HG03439 (cell line): ENCODE measurements around the gene PHF13.
"Not testable (repeated sequence)": the region's sequence is repeated elsewhere in the genome, so short reads cannot be mapped to it uniquely, and the experiment has no call there.

Experiments used
- ATAC-seq: cut with Tn5 transposase; IDR thresholded peaks from one replicate; pipeline ENCODE4 v1.9.1; 2021; ENCODE audit warnings: mild to moderate bottlenecking, moderate library complexity; ENCODE audit not compliant: unreplicated experiment

PHF13 gene

DNA sequence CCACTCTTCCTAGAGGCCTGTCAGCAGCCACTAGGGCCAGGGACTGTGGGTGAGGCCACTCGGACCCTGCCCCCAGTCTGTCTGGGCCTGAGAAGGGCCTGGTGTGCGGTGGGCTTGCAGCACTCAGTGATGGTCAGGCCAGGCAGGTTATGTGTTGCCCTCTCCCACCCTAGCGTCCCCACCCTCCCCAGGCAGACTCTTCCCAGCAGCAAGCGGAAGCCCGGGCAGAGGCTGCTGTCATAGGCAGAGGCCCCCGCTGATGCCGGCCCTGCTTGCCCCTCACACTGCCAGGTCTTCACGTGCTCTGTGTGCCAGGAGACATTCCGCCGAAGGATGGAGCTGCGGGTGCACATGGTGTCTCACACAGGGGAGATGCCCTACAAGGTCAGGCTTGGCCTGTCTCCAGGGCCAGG is 27.1 kb upstream of the PHF13 start:
- ATAC-seq = no peak

DNA sequence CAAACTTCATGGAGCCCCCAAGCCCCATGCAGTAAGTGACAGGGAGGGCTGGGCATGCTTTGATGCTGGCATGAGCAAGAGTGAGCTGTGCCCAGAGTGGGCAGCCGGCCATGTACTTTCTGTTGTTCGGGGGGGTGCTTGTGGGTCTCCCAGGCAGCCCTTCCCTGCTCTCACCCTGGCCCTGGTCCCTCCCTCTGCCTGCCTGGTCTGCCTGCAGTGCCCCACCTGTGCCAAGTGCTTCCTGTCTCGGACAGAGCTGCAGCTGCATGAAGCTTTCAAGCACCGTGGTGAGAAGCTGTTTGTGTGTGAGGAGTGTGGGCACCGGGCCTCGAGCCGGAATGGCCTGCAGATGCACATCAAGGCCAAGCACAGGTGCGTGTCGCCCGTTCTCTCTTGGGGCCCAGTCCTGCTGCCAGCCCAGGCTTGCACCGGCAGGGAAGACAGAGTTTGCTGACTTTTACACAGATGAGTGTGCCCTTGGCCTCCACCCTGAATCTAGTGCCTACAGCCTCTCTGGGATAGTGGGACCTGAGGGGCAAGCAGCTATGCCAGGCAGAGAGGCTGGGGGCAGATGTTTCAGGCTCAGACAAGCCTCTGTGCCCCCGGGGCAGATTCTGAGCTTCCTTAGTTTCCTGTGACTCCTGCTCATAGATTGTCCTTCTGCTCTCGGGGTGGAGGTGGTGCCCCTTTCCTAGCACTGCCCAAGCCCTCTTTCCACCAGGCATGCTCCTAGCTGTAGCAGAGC is 26.1 kb upstream of the PHF13 start:
- ATAC-seq = no peak

DNA sequence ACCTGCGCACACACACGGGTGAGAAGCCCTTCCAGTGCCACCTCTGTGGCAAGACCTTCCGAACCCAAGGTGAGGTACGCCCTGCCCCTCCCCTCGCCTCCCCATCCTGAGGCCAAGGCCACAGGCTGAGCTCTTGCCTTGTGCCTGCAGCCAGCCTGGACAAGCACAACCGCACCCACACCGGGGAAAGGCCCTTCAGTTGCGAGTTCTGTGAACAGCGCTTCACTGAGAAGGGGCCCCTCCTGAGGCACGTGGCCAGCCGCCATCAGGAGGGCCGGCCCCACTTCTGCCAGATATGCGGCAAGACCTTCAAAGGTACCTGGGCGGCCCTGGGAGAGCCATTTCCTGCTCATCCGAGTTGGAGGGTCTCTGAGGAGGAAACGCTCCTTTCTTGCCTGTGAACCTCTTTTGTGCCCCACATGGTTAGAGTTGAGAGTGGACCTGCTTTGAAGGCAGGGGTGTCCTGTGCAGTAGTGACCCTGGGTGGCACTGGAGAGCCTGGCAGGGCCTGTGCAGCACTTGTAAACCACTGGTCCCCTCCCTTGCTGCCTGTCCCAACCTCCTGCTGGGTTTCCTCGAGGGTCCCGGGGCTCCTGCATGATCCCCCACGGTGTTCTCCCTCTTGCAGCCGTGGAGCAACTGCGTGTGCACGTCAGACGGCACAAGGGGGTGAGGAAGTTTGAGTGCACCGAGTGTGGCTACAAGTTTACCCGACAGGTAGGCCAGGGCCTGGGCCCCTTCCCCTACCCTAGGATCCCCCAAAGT is 25.2 kb upstream of the PHF13 start:
- ATAC-seq = no peak

DNA sequence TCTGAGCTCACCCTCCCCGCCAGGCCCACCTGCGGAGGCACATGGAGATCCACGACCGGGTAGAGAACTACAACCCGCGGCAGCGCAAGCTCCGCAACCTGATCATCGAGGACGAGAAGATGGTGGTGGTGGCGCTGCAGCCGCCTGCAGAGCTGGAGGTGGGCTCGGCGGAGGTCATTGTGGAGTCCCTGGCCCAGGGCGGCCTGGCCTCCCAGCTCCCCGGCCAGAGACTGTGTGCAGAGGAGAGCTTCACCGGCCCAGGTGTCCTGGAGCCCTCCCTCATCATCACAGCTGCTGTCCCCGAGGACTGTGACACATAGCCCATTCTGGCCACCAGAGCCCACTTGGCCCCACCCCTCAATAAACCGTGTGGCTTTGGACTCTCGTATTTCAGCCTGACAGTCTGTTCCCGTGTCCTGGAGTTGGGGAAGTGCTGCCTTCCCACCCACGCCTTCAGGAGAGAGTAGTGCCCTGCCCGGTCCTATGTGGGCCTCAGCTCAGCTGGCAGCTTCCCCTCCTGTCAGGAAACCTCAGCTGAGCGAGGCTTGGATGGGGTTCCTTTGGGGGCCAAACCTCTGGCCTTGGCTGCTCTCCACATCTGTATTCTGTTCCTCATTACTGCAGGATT is 24.5 kb upstream of the PHF13 start:
- ATAC-seq = no peak

DNA sequence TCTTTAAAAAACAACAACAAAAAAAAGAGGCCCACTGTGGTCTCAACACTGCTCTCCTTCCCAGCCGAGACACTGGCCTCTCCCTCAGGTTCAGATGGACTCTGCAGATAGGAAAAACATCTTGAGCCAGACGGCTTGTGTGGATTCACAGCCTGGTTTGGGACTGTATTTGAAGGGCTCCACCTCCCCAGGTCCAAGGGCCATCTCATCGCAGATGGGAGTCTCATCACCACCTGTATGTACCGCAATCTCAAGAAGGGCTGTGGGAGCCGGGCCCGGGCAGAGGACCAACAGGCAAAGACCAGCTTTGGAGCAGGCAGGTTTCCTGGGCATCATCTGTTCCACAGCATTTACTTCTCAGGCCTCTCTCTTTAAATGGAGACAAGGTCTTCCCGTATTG is 23.5 kb upstream of the PHF13 start:
- ATAC-seq = no peak

DNA sequence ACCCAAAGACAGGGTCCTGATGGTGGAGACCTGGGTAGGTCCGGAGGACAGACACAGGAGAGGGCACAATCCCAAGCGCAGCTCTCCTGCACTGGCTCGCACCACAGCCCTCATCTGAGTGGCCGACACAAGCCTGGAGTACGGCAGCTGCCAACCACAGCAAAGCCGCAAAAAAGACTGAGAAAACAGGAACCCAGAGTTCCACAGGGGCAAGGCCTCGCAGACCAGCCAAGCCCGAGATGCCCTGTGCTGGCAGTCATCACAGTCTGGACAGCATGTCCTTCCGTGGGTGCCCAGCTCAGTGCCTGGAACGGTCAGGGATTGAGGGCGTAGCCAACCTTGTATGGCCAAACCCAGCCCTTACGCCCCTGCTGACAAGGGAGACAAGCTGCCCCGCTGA is 22.3 kb upstream of the PHF13 start:
- no peak for ATAC-seq

DNA sequence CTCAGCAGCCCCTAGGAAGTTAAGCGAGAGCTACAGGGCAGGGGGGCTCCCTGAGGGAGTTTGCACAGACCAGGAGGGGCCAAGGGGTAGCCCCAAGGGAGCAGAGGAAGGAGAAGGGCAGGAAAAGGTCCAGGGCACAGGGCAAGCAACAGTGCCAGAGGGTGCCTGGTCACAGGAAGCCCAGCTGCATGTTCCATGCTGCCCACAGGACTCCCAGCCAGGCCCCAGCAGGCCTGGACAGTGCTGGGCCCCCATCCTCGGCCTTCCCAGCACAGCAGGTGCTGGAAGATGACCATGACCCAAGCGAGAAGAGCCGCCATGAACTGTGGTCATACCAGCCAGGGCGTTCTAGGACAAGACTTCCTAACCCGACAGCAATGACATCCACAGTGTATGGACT is 21.9 kb upstream of the PHF13 start:
- ATAC-seq = no peak

DNA sequence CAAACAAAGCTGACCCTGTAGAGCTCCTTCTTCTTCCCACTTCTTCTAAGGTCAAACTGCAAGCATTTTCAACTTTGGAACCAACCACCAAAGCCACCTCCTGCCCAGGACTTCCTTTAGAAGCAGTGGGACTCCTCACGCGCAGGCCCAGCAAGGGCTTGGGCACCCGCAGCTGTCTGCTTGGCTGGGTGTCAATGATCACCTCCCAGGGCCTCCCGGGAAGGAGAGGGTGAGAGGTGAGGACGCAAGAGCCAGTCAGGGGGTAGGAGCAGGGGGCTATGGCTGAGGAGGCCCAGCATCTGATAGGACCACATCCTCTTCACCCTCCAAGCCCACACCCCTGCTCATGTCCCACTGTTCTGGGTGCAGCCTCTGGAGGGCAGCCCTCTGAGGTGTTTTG is 21.1 kb upstream of the PHF13 start:
- no peak for ATAC-seq

DNA sequence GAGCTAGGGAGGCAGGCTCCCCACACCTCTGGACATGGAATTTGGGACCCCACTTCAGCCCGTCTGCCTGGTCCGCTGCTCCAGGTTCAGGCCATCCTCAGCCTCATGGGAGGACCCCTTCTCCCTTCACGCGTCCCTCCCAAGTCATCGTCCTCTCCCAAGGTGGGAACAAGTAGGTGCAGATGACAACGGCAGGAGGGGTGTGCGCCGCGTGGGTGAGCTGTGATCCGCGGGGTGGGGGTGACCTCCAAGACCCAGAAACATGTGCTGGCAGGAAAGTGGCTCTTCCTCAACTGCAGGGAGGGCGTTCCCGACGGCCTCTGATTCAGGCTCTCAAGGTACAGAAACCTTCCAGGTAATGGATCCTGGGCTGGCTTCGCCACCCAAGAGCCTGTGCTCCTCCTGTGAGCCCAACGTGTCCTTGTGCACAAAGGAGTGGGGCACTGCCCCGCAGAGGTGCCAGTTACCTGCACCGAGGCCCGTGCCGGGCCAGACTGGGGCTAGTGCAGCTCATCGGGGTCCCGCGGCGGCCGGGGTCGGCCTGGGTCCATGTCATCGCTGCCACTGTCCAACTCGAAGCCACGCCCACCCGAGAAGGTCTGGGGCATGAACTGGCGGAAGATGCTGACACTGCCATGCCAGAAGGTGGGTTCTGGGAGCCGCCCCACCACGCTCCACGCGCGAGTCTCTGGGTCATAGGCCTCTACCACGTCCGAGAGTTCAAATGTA is 20.5 kb upstream of the PHF13 start:
- no peak for ATAC-seq

DNA sequence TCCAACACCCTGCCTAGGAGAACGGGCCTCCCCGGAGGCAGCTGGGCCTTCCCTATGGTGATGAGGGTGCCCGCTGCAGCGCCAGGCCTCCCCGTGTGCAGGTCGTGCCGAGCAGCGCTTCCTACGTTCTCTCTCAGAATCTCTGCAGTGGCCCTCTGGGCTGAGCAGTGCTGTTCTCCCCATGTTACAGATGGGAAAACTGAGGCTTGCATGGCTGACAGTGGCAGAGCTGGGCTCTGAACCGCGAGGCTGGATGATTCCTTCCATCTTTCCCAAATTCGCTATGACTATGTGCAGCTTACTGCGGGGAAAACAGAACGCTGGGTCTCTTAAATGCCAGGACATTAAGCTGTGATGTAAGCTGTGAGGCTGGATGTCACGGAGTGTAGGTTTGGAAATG is 19.7 kb upstream of the PHF13 start:
- ATAC-seq = no peak

DNA sequence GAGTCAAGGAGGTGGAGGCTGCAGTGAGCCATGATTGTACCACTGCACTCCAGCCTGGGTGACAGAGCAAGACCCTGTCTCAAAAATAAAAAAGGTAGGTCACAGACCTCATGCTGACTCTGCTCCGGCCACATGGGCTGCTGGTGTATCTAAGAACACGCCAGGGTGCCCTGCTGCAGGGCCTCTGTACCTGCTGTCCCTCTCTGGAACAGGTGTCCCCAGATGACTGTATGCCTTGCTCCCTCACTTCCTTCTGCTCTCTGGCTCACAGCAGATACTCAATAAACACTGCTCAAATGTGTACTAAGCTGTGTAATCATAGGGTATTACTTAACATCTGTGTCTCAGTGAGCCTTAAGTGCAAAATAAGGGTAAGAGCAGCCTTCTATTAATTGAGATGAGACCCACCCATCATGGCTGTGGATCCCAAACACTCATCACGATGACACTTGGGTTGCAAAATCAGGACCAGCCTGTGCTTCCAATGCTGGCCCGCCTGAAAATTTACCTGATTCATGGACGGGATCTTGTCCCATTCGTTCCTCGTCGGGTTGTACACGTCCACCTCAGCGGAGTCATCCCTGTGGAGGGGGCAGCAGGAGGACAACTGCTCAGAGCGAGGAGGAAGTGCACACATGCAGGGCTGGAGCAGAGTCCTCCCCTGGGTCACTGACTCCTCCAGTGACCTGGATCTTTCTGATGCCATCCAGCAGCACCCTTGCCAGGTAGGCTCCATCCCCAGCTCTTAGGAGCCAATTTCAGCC is 18.4 kb upstream of the PHF13 start:
- no peak for ATAC-seq

DNA sequence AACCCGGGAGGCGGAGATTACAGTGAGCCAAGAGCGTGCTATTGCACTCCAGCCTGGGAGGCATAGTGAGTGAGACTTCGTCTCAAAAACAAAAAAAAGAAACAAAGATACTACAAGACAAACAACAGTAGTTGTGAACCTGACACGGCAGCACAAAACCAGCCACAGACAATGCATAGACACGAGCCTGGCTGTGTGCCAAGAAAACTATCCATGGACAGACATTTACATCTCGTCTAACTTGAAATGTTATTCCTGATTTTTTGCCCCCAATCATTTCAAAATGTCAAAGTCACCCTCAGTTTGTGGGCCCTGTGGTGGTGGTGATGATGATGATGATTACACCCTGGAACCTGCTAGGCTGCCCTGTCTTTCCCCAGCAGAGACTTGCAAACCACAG is 17.2 kb upstream of the PHF13 start:
- no peak for ATAC-seq

DNA sequence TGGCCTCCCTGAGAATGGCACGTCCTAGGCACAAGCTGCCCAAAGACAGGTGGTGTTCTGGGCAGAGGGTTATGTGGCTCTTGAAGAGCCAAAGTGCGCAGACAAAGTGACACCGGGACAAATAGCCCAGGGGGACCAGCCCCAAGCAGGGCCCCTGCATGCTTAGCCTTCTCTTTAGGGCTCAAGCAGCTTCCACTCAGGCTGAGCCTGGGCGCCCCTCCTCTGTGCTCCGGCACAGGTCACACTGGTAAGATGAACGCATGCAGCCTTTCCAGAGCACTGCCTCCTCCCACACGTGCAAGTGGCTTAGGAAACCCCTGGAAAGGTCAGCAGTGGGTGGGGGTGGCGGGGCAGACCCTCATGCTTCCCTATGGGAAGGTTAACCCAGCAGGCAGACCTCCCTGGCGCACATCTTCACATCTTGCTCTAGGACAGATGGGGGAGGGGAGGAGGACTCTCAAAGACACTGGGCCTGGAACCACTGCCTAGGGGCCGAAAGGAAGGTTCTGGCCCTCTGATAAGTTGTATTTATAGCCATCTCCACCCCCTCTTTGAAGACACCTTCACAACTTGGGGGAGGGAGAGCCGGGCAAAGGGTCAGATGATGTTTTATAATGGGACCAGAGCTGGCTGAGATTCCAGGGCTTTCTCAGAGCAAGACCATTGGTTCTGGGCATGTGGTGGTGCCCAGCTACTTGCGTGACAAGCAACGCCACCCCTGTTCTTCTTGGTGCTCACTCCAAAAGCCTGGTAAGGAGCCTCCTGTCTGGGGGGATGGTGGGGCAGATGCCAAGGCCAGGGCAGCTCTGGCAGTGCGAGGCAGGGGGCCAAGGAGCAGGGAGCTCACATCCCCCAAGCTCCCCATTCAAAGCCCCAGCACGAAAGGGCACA is 16.4 kb upstream of the PHF13 start:
- no peak for ATAC-seq

DNA sequence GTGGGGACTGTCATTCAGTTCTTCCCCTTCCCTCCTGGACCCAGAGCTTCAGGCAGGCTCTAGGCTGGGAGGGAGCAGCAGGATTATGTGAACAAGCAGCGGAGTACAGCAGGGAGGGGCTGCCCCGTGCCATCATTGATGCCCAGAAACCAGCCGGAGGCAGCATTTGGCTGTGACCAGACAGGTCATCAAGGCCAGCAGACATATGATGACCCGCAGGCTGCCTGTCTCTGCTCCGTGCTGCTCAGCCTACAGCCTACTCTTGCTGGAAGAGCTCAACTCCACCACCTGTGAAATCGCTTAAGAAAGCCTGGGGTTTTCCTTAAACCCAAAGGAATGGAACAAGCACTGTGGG is 15.8 kb upstream of the PHF13 start:
- no peak for ATAC-seq

DNA sequence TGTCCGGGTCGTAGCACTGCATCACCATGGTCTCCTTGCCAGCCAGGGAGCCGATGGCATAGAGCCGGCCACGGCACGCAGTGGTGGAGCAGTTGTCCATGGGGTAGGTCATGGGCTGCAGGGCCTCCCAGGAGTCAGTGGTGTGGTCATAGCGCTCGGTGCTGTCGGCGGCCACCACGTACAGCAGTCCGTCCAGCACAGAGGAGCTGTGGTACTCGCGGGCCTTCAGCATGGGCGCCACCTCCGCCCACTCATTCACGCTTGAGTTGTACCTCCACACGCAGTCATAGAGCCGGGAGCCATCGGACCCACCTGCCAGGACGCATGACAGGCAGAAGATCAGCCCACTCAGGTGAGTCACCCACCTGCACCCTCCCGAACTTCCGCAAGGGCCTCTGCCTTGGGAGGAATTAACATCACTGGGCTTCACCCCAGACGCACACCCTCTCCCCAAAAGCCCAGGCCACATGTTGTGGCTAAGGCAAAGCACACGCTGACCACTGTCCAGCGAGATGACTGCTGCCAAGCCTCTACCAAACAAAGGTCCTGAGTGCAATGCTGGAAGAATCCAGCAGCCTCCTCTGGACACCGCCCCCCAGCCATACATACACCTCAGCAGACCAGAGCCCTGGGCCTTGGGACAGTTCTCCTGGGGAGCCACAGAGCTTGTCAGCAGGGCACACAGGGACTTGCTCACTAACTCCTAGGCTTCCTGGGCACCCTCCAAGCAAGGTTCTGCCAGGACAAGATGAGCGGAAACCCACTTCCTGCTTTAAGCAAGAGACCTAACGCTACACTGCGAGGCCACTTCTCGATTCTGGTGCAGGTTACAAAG is 14.2 kb upstream of the PHF13 start:
- ATAC-seq = no peak

DNA sequence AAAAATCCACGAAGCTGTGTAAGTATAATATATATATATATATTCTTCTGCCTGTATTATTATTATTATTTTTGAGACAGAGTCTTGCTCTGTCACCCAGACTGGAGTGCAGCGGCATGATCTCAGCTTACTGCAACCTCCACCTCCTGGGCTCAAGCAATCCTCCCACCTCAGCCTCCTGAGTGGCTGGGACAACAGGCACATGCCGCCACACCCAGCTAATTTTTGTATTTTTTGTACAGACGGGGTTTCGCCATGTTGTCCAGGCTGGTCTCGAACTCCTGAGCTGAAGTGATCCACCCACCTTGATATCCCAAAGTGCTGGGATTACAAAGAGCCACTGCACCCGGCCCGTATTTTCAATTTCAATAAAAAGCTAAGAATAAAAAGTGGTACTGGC is 13.5 kb upstream of the PHF13 start:
- ATAC-seq = not testable (repeated sequence)

DNA sequence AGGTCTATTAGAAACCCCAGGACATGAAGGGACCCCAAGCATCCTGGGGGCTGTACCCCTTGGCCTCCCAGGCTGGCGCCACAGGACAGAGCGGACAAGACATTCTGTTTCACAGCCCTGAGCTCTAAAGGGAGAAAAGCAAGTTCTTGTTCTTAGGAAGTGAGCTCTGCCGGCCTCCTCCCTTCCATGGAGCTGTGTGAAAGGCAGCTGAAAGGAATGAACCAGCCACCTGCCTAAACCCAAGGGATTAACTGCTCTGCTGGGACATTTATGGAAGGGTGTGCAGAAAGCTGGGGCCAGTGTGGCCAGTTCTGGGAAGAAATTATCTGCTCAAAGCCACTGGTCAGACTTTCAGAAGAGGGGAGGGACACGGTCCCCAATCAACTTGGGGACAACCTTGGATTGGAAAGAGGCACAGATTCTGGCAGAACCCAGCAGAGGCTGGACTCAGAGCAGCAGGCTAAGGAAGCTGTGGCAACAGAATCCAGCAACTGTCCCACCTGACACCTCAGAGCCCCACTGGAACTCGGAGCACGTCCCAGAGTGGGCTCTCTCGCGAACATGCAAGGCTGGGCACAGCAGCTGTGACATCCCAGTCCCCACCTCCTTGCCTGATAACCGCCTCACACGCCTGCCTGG is 13.0 kb upstream of the PHF13 start:
- ATAC-seq = peak; percentile 1
